ENCODE results near the gene LAMB4. TPM values are rescaled to one million over a fixed set of nuclear protein-coding genes. Genes with fewer than 3 reads are reported as not detected.

LAMB4 gene
- total and polyA plus RNA-seq, 8 donors = 0.22 to 0.78 (median 0.50) TPM

- H3K36me3 ChIP-seq = no peaks in the 10 kb centered on the region
- no peak for FAIRE-seq
- no peak overlapping the region for H3K4me3 ChIP-seq
- ATAC-seq = no peak
- no peak for DNase-seq
- H3K9me3 ChIP-seq = no peaks in the 10 kb centered on the region
- intact Hi-C loops (cut with DNase I) = no loop called here
- no peak overlapping the region for H3K27ac ChIP-seq
- no peaks in the 10 kb centered on the region for H3K27me3 ChIP-seq
- TF ChIP-seq CTCF (IDR thresholded peaks at IDR 0.05) = no peak
- WGBS, 2 donors = 78 to 81% methylated on average over 4 of the region's 4 CpGs
- no peaks in the 10 kb centered on the region for H3K4me1 ChIP-seq
Measured at GRCh38 chr7:108137993-108138392, 7.8 kb upstream of the LAMB4 start.

DNA sequence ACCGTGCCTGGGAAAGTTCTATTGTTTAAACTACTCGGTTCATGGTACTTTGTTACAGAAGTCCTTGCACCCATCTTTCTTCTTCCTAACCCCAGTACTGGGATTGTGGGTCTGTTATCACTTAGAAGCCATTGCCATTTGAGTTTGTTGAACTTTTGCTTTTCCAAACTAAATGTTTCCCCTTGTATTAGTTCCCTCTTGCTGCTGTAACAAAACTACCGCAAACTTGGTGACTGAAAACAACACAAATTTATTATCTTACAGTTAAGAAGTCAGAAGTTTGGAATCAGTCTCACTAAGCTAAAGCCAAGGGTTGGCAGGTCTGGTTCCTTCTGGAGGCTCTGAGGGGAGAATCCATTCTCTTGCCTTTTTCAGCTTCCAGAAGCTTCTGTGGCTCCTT is 6.9 kb upstream of the LAMB4 start:
- Histone ChIP-seq H3K27me3 (no peaks in the 10 kb centered on the region), H3K9me3 (no peaks in the 10 kb centered on the region), H3K4me3 (no peak overlapping the region), H3K36me3 (no peaks in the 10 kb centered on the region), H3K4me1 (no peaks in the 10 kb centered on the region), H3K27ac (no peak overlapping the region)
- FAIRE-seq (no peak), ATAC-seq (no peak), DNase-seq (no peak)
- 94 to 99% methylated on average over 3 of the region's 3 CpGs for WGBS, 2 donors
- intact Hi-C loops (cut with DNase I) = no loop called here
- TF ChIP-seq CTCF (IDR thresholded peaks at IDR 0.05) = no peak

- H3K27ac ChIP-seq = no peak overlapping the region
- DNase-seq = no peak
- ATAC-seq = no peak
- H3K4me1 ChIP-seq = no peaks in the 10 kb centered on the region
- H3K36me3 ChIP-seq = no peaks in the 10 kb centered on the region
- 91 to 98% methylated on average over 4 of the region's 4 CpGs for WGBS, 2 donors
- TF ChIP-seq CTCF (IDR thresholded peaks at IDR 0.05) = no peak
- no peaks in the 10 kb centered on the region for H3K9me3 ChIP-seq
- no peak overlapping the region for H3K4me3 ChIP-seq
- intact Hi-C loops (cut with DNase I) = no loop called here
- FAIRE-seq = no peak
- no peaks in the 10 kb centered on the region for H3K27me3 ChIP-seq
Measured at GRCh38 chr7:108136191-108136688, 6.1 kb upstream of the LAMB4 start.

DNA sequence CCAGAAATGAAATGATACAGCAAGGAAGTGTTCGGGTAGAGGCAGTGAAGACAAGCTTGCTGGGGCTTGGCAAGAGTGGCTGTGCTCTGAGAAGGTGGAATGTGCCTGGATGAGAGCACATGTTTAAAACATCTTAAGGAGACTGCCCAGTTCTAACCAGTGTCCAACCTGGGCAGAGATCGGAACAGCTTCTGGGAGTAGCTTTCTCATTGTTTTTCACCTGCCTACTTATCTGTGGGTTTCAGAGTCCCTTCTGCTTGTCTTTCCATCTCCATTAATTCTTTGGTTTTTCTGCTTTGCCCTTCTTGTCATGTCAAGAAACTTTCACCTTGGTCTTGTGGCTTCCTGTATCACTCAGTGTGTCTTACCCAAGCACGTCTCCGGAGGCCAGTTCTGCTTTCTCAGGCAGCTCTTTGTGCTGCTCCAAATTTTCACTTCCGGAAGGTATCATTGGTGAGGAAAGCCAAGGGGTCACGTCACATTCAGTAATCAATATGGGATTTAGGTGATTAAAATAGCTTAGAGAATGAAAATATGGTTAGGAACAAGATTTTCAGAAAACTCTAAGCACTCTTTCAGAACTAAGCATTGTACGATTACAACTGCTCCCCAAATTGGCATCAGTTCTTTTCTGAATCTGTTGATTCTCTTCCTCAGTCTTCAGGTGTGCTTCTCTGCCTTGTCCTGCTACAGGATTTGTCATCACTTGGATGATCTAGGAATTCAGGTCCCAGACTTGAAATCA is 5.5 kb upstream of the LAMB4 start:
- ATAC-seq (no peak), DNase-seq (no peak), FAIRE-seq (no peak)
- H3K4me1 ChIP-seq = no peaks in the 10 kb centered on the region
- no peak for TF ChIP-seq CTCF (IDR thresholded peaks at IDR 0.05)
- no peak overlapping the region for H3K27ac ChIP-seq
- no peaks in the 10 kb centered on the region for H3K9me3 ChIP-seq
- H3K4me3 ChIP-seq = no peak overlapping the region
- 85 to 87% methylated on average over 7 of the region's 7 CpGs for WGBS, 2 donors
- no peaks in the 10 kb centered on the region for H3K36me3 ChIP-seq
- intact Hi-C loops (cut with DNase I) = no loop called here
- H3K27me3 ChIP-seq = no peaks in the 10 kb centered on the region

- no peak for DNase-seq
- intact Hi-C loops (cut with DNase I) = no loop called here
- Histone ChIP-seq H3K36me3 (no peaks in the 10 kb centered on the region), H3K4me1 (no peaks in the 10 kb centered on the region), H3K27ac (no peak overlapping the region), H3K9me3 (no peaks in the 10 kb centered on the region), H3K4me3 (no peak overlapping the region), H3K27me3 (no peaks in the 10 kb centered on the region)
- WGBS, 2 donors = 98 to 100% methylated on average over 1 of the region's 1 CpG
- ATAC-seq = no peak
- TF ChIP-seq CTCF (IDR thresholded peaks at IDR 0.05) = no peak
- FAIRE-seq = no peak
Measured at GRCh38 chr7:108134486-108134885, 4.3 kb upstream of the LAMB4 start.

Measured in pancreas (tissue), 10 donors.